22Rv1 (cell line): ENCODE results near the gene NEDD4L.

Experiments used
- ZFX ChIP-seq: fragments of 450-650 bp; IDR thresholded peaks from 2 replicates; pipeline ENCODE4 v1.6.1; 2017; ENCODE audit warnings: antibody characterized with exemption, borderline replicate concordance
- TF ChIP-seq, protein P1 (sequence below): fragments of 450-650 bp; IDR thresholded peaks from 2 replicates; pipeline ENCODE4 v1.5.1; 2017; ENCODE audit warnings: mild to moderate bottlenecking

DNA sequence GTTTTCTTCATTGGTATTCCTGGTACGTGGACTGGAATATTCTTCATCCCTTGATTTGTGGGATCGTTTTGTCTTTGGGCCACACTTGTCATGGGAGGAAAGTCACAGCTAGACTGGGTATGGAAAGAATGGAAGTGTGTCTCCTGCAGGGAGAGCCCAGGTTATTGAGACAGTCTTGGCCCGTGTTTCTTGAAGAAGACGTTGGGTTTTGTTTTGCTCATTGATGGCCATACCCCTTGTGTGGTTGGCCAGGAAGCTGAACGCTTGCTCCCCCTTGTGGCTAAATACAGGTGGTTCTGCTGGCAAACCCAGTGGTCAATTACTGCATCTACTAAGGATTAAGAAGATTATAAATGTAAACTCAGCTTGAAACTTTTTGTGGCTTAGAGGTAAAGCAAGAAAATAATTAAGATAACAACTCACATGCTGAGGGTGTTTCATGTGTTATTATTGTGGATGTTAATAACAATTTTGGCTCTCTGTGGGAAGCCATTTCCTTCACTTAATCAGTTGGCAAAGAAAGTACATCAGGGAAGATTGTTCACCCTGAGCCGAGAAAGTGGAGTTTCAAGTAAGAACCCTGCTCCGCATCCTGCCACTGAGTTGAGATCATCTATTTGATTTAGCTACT is 91.8 kb downstream of the NEDD4L start:
- TF ChIP-seq, protein P1, sequence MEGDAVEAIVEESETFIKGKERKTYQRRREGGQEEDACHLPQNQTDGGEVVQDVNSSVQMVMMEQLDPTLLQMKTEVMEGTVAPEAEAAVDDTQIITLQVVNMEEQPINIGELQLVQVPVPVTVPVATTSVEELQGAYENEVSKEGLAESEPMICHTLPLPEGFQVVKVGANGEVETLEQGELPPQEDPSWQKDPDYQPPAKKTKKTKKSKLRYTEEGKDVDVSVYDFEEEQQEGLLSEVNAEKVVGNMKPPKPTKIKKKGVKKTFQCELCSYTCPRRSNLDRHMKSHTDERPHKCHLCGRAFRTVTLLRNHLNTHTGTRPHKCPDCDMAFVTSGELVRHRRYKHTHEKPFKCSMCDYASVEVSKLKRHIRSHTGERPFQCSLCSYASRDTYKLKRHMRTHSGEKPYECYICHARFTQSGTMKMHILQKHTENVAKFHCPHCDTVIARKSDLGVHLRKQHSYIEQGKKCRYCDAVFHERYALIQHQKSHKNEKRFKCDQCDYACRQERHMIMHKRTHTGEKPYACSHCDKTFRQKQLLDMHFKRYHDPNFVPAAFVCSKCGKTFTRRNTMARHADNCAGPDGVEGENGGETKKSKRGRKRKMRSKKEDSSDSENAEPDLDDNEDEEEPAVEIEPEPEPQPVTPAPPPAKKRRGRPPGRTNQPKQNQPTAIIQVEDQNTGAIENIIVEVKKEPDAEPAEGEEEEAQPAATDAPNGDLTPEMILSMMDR: peak; percentile 96
- no peak for TF ChIP-seq ZFX
